Ascending aorta (tissue), 2 donors: ENCODE results near the gene CAMTA1. TPM values are rescaled to one million over a fixed set of nuclear protein-coding genes. Genes with fewer than 3 reads are reported as not detected.

Source experiments
- DNase-seq, 2 donors: peaks; one replicate each; pipeline ENCODE4 v3.0.0-alpha.2; 2019; ENCODE audit warnings: low spot score in 2 of 2
- H3K27ac ChIP-seq, 2 donors: fragments of 200-600 bp; sonication (generic); one replicate each; pipeline ENCODE4 v1.5.1; 2016 to 2017; ENCODE audit warnings: mild to moderate bottlenecking in 1 of 2
- H3K27me3 ChIP-seq: fragments of 200-600 bp; sonication (generic); one replicate; pipeline ENCODE4 v1.5.1; 2017
- H3K36me3 ChIP-seq, 2 donors: fragments of 200-600 bp; sonication (generic); one replicate each; pipeline ENCODE4 v1.5.1; 2016
- H3K4me1 ChIP-seq, 2 donors: fragments of 200-600 bp; sonication (generic); one replicate each; pipeline ENCODE4 v1.5.1; 2016 to 2017; ENCODE audit warnings: mild to moderate bottlenecking in 1 of 2
- H3K4me3 ChIP-seq, 2 donors: fragments of 200-600 bp; sonication (generic); one replicate each; pipeline ENCODE4 v1.5.1; 2016 to 2017; ENCODE audit warnings: mild to moderate bottlenecking in 1 of 2
- H3K9me3 ChIP-seq, 2 donors: fragments of 200-600 bp; sonication (generic); one replicate each; pipeline ENCODE4 v1.5.1; 2016
- CTCF ChIP-seq, 3 experiments: fragments of 200-600 bp in 2 of 3; fragments of 450-650 bp in 1 of 3; sonication (generic) in 2 of 3; IDR thresholded peaks; one replicate each; pipeline ENCODE4 v1.5.1; 2016 to 2019; ENCODE audit warnings: antibody characterized with exemption in 3 of 3, mild to moderate bottlenecking in 1 of 3, moderate library complexity in 1 of 3
- intact Hi-C: fragments of 100-400 bp; cut with DNase I; formaldehyde crosslinking; loops from one replicate; pipeline ENCODE4 v1.15.1; 2023
- total RNA-seq: library from RNA; depleted of rRNA; stranded (reverse); fragments of >200 nt; gene quantifications from one replicate; pipeline ENCODE4 v1.1.0, GENCODE V29; 2016

The CAMTA1 gene
- total RNA-seq, 1 donor from 2014 or later = 53.3 TPM

- Histone ChIP-seq H3K4me3 (no peak overlapping the region), H3K9me3 (peaks cover 0 to 10% of the 10 kb centered on the region in 2 donors), H3K27me3 (no peaks in the 10 kb centered on the region), H3K36me3 (no peaks in the 10 kb centered on the region), H3K4me1 (no peaks in the 10 kb centered on the region), H3K27ac (no peak overlapping the region)
- intact Hi-C loops = no loop called here
- TF ChIP-seq CTCF (IDR thresholded peaks at IDR 0.05) = no peak
- DNase-seq = no peak
Observed at GRCh38 chr1:7178336-7178735, 393.1 kb downstream of the CAMTA1 start.

GRCh38 chr1:7178741-7179140, 393.5 kb downstream of the CAMTA1 start:
- intact Hi-C loops = no loop called here
- Histone ChIP-seq H3K4me3 (no peak overlapping the region), H3K27ac (no peak overlapping the region), H3K9me3 (peaks cover 0 to 10% of the 10 kb centered on the region in 2 donors), H3K4me1 (no peaks in the 10 kb centered on the region), H3K36me3 (no peaks in the 10 kb centered on the region), H3K27me3 (no peaks in the 10 kb centered on the region)
- DNase-seq = no peak
- TF ChIP-seq CTCF (IDR thresholded peaks at IDR 0.05) = no peak

- intact Hi-C loops = no loop called here
- no peaks in the 10 kb centered on the region for H3K27me3 ChIP-seq
- no peaks in the 10 kb centered on the region for H3K36me3 ChIP-seq
- peaks cover 0 to 5% of the 10 kb centered on the region in 2 donors for H3K9me3 ChIP-seq
- H3K27ac ChIP-seq = no peak overlapping the region
- no peak for TF ChIP-seq CTCF (IDR thresholded peaks at IDR 0.05)
- no peaks in the 10 kb centered on the region for H3K4me1 ChIP-seq
- no peak overlapping the region for H3K4me3 ChIP-seq
- no peak for DNase-seq
Observed at GRCh38 chr1:7185721-7186120, 400.5 kb downstream of the CAMTA1 start.

DNA sequence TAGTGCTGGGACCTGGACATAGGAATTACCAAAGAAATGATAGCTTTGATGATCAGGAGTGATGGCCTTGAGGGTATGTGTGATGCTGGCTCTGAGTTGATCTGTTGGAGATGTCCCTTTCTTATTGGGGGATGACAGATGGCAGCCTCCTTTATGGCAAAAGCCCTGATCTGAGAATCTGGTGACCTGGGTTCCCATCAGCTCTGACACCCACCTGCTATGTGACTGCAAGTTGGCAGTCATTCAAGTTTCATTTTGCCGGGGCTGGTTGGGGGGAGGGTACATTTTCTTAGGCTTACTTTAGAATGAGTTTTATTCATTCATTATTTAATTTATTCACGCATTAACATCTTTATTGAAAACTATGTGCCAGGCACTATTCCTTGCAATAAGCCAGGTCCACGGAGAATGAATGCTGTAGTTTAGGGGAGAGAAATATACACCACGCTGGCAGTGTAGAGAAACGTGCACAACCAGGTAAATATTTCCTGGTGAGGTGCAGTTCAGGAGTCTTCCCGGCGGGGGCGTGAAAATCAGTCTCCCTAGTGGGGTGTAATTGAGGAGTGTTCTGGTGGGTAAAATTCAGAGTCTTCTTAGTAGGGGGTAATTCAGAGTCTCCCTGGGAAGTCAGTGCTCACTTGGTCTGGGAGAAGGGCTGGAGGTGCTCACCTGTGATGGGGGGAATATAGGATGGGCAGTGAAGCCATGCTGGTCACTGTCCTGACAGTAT, 401.3 kb downstream of the CAMTA1 start:
- H3K27me3 ChIP-seq = no peaks in the 10 kb centered on the region
- no peak for DNase-seq
- H3K27ac ChIP-seq = no peak overlapping the region
- intact Hi-C loops = no loop called here
- H3K9me3 ChIP-seq = no peaks in the 10 kb centered on the region
- no peaks in the 10 kb centered on the region for H3K36me3 ChIP-seq
- H3K4me3 ChIP-seq = no peak overlapping the region
- H3K4me1 ChIP-seq = no peaks in the 10 kb centered on the region
- no peak for TF ChIP-seq CTCF (IDR thresholded peaks at IDR 0.05)

- intact Hi-C loops = no loop called here
- no peak overlapping the region for H3K4me3 ChIP-seq
- TF ChIP-seq CTCF (IDR thresholded peaks at IDR 0.05) = no peak
- H3K9me3 ChIP-seq = no peaks in the 10 kb centered on the region
- H3K36me3 ChIP-seq = no peaks in the 10 kb centered on the region
- no peak for DNase-seq
- H3K27me3 ChIP-seq = no peaks in the 10 kb centered on the region
- H3K4me1 ChIP-seq = no peaks in the 10 kb centered on the region
- no peak overlapping the region for H3K27ac ChIP-seq
Observed at GRCh38 chr1:7187112-7187493, 401.8 kb downstream of the CAMTA1 start.

- intact Hi-C loops = no loop called here
- DNase-seq = no peak
- TF ChIP-seq CTCF (IDR thresholded peaks at IDR 0.05) = no peak
- Histone ChIP-seq H3K36me3 (no peaks in the 10 kb centered on the region), H3K4me3 (no peak overlapping the region), H3K4me1 (no peaks in the 10 kb centered on the region), H3K9me3 (no peaks in the 10 kb centered on the region), H3K27ac (no peak overlapping the region), H3K27me3 (no peaks in the 10 kb centered on the region)
Observed at GRCh38 chr1:7190261-7190660, 405.0 kb downstream of the CAMTA1 start.
